GM23248 (cell line): ENCODE measurements around the gene P2RY11. TPM values are rescaled to one million over a fixed set of nuclear protein-coding genes. Genes with fewer than 3 reads are reported as not detected.

Experiments used
- DNase-seq: peaks from one replicate; pipeline ENCODE4 v3.0.0-alpha.2; 2015
- H2AFZ ChIP-seq: fragments of 200-600 bp; sonication (generic); 2 replicates; pipeline ENCODE4 v1.6.1; 2016; ENCODE audit warnings: antibody characterized with exemption
- H3F3A ChIP-seq: fragments of 200-600 bp; sonication (generic); 2 replicates; pipeline ENCODE4 v1.6.1; 2016; ENCODE audit warnings: mild to moderate bottlenecking, antibody characterized with exemption, mixed run types; ENCODE audit not compliant: insufficient read depth
- H3K27ac ChIP-seq: fragments of 200-600 bp; sonication (generic); 2 replicates; pipeline ENCODE4 v1.5.1; 2016; ENCODE audit warnings: mild to moderate bottlenecking
- H3K27me3 ChIP-seq: fragments of 200-600 bp; sonication (generic); replicated peaks from 2 replicates; pipeline ENCODE4 v1.6.1; 2016; ENCODE audit warnings: mild to moderate bottlenecking; ENCODE audit not compliant: insufficient read depth
- H3K36me3 ChIP-seq: fragments of 200-600 bp; sonication (generic); 2 replicates; pipeline ENCODE4 v1.6.1; 2016; ENCODE audit warnings: low read depth, mild to moderate bottlenecking
- H3K4me1 ChIP-seq: fragments of 200-600 bp; sonication (generic); 2 replicates; pipeline ENCODE4 v1.6.1; 2016; ENCODE audit warnings: mild to moderate bottlenecking; ENCODE audit not compliant: insufficient read depth
- H3K4me2 ChIP-seq: fragments of 200-600 bp; sonication (generic); one replicate; pipeline ENCODE4 v1.6.1; 2016; ENCODE audit warnings: mild to moderate bottlenecking; ENCODE audit not compliant: unreplicated experiment
- H3K4me3 ChIP-seq: fragments of 200-600 bp; sonication (generic); 2 replicates; pipeline ENCODE4 v1.5.1; 2016; ENCODE audit warnings: mild to moderate bottlenecking
- H3K79me2 ChIP-seq: fragments of 200-600 bp; sonication (generic); 2 replicates; pipeline ENCODE4 v1.6.1; 2016; ENCODE audit warnings: mild to moderate bottlenecking; ENCODE audit not compliant: insufficient read depth
- H3K9ac ChIP-seq: fragments of 200-600 bp; sonication (generic); 2 replicates; pipeline ENCODE4 v1.6.1; 2016; ENCODE audit warnings: mild to moderate bottlenecking
- H3K9me2 ChIP-seq: fragments of 200-600 bp; sonication (generic); 2 replicates; pipeline ENCODE4 v1.6.1; 2016; ENCODE audit warnings: mixed run types, mild to moderate bottlenecking, moderate library complexity; ENCODE audit not compliant: insufficient read depth
- H3K9me3 ChIP-seq: fragments of 200-600 bp; sonication (generic); one replicate; pipeline ENCODE4 v1.6.1; 2017; ENCODE audit warnings: low read depth
- H4K20me1 ChIP-seq: fragments of 200-600 bp; sonication (generic); 2 replicates; pipeline ENCODE4 v1.6.0; 2016; ENCODE audit not compliant: insufficient read depth
- EZH2 ChIP-seq: fragments of 200-600 bp; sonication (generic); IDR thresholded peaks from 2 replicates; pipeline ENCODE4 v1.6.1; 2018; ENCODE audit warnings: antibody characterized with exemption, mild to moderate bottlenecking; ENCODE audit not compliant: insufficient read depth, poor library complexity, severe bottlenecking
- EZH2phosphoT487 ChIP-seq: fragments of 200-600 bp; sonication (generic); IDR thresholded peaks from 2 replicates; pipeline ENCODE4 v1.6.1; 2018; ENCODE audit warnings: antibody characterized with exemption, moderate library complexity, mild to moderate bottlenecking, low read depth; ENCODE audit not compliant: insufficient read depth
- WGBS, 2 experiments: methylation state at CpG; one replicate each; pipeline ENCODE4 v1.1.6; 2015 to 2017; ENCODE audit warnings: low lambda C conversion rate in 2 of 2, low coverage in 1 of 2; ENCODE audit errors: missing lambda C conversion rate in 2 of 2; 5-methylcytosine and 5-hydroxymethylcytosine counted together
- in situ Hi-C: fragments of 300-500 bp; cut with MboI; formaldehyde crosslinking; loops from 2 replicates; pipeline ENCODE4 v1.15.0; 2020
- polyA plus RNA-seq: library from polyadenylated mRNA; unstranded; fragments of >200 nt; fragmentation: Nextera tagmentation; extraction: Ambion mirVana; gene quantifications from 2 replicates; pipeline ENCODE4 v1.2.1, GENCODE V29; 2016
- total RNA-seq: library from RNA; depleted of rRNA; stranded (reverse); fragments of >200 nt; shearing (Covaris generic); gene quantifications from 2 replicates; pipeline ENCODE4 v1.2.3, GENCODE V29; 2014

Gene P2RY11
- total and polyA plus RNA-seq, 2 experiments from 2014 or later, result 2.8 to 6.3 TPM

DNA sequence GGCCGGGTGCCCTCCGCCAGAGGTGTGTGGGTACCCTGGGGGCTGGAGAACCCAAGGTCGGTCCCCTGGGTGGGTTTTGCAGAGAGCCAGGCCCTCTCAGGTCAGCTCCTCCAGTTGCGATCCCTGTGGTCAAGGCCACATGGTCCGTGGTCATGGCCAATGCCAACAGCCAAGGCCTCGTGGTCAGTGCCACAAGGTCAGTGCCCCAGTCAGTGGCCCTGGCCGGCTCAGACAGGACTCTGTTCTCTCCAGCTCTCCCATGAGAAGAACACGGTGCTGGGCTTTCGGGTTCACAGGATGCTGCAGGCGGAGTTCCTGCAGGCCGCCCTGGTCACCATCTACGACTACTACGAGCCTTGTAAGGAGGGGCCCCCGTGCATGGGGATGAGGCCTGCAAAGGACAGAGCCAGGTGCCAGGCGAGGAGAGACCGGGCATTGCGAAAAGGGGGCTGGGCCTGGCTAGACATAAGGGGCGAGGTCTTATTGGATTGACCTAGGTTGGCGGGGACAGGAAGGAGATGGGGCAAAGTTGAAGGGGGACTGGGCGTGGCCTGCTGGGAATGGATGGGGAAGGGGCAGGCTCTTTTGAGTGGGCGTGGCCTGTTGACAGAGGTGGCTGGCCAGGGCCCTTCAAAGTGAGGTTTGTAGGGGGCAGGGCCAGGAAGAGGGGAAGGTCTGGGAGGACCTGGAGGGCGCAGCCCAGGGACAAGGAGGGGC is 40.6 kb upstream of the P2RY11 start:
- in situ Hi-C loops, result no loop called here
- no peak for DNase-seq
- 48 to 61% methylated on average over 19 to 21 of the region's 22 CpGs for WGBS, 2 experiments
- Histone ChIP-seq H3K9me2 (no peaks in the 10 kb centered on the region), H3K4me3 (no peak overlapping the region), H2AFZ (no peak overlapping the region), H3K9me3 (no peaks in the 10 kb centered on the region), H3K4me1 (no peaks in the 10 kb centered on the region), H3K36me3 (no peaks in the 10 kb centered on the region), H3K4me2 (no peak overlapping the region), H3K27ac (no peak overlapping the region), H3K27me3 (no peaks in the 10 kb centered on the region; the same call in 1 of the 2 replicates), H3K9ac (no peak overlapping the region), H4K20me1 (no peaks in the 10 kb centered on the region), H3F3A (no peaks in the 10 kb centered on the region), H3K79me2 (no peaks in the 10 kb centered on the region)
- TF ChIP-seq EZH2 (no peak), EZH2phosphoT487 (no peak)

DNA sequence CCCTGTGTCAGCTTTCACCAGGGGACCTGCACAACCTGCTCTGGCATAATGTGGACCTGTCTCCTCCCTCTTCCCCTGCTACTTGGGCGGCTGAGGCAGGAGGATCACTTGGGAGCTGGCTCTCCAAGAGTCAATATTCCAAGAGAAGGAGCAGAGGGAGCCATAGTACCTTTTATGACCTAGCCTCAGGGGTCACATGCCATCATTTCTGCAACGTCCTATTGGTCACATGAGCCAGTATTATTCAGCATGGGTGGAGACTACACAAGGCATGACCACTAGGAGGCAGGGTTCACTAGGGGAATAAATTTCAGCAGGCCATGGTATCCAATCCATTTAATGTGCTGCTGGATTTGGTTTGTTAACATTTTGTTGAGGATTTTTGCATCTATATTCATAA is 37.3 kb upstream of the P2RY11 start:
- Histone ChIP-seq H3K27me3 (peaks cover 4% of the 10 kb centered on the region), H3K4me3 (no peak overlapping the region), H3K9ac (no peak overlapping the region), H3K27ac (no peak overlapping the region), H3K9me2 (no peaks in the 10 kb centered on the region), H3F3A (no peaks in the 10 kb centered on the region), H4K20me1 (no peaks in the 10 kb centered on the region), H3K9me3 (no peaks in the 10 kb centered on the region), H3K4me1 (no peaks in the 10 kb centered on the region), H3K4me2 (no peak overlapping the region), H3K36me3 (no peaks in the 10 kb centered on the region), H2AFZ (no peak overlapping the region), H3K79me2 (no peaks in the 10 kb centered on the region)
- in situ Hi-C loops, result no loop called here
- TF ChIP-seq EZH2 (no peak), EZH2phosphoT487 (no peak)
- peak; percentile 53 for DNase-seq
- 30 to 32% methylated on average over 2 of the region's 2 CpGs for WGBS, 2 experiments

- 59 to 65% methylated on average over 6 of the region's 6 CpGs for WGBS, 2 experiments
- in situ Hi-C loops, result no loop called here
- H3K27ac ChIP-seq, result no peak overlapping the region
- TF ChIP-seq EZH2phosphoT487, result no peak
- no peak for TF ChIP-seq EZH2
- H3K9ac ChIP-seq, result no peak overlapping the region
- no peaks in the 10 kb centered on the region for H3F3A ChIP-seq
- H3K79me2 ChIP-seq, result no peaks in the 10 kb centered on the region
- no peaks in the 10 kb centered on the region for H3K36me3 ChIP-seq
- H2AFZ ChIP-seq, result no peak overlapping the region
- no peaks in the 10 kb centered on the region for H3K9me2 ChIP-seq
- no peaks in the 10 kb centered on the region for H3K4me1 ChIP-seq
- DNase-seq, result no peak
- no peaks in the 10 kb centered on the region for H4K20me1 ChIP-seq
- no peak overlapping the region for H3K4me2 ChIP-seq
- H3K4me3 ChIP-seq, result no peak overlapping the region
- peaks cover 4% of the 10 kb centered on the region for H3K27me3 ChIP-seq
- H3K9me3 ChIP-seq, result no peaks in the 10 kb centered on the region
Observed at GRCh38 chr19:10076535-10076934, 35.0 kb upstream of the P2RY11 start.

DNA sequence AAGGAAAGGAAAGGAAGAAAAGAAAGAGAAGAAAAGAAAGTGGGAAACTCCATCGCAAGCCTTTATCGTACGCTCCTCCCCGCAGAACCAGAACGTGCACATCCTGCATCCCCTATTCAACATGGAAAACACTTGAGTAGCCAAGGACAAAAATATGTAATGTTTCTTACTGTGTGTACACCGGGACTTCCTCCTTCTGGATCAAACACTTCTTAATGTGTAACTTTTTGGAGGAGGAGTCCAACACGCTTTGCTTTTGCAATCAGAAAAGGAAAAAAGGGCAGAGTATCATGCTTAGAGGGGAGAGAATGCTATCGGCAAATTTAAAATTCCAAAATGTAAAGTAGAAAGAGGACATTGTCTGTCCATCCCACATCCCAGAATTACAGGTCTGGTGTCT is 33.2 kb upstream of the P2RY11 start:
- Histone ChIP-seq H3F3A (no peaks in the 10 kb centered on the region), H3K79me2 (no peaks in the 10 kb centered on the region), H3K9me3 (no peaks in the 10 kb centered on the region), H3K9me2 (no peaks in the 10 kb centered on the region), H3K27ac (no peak overlapping the region), H3K4me1 (no peaks in the 10 kb centered on the region), H3K36me3 (no peaks in the 10 kb centered on the region), H3K4me3 (no peak overlapping the region), H3K4me2 (no peak overlapping the region), H4K20me1 (no peaks in the 10 kb centered on the region), H2AFZ (no peak overlapping the region), H3K27me3 (peaks cover 4% of the 10 kb centered on the region), H3K9ac (no peak overlapping the region)
- in situ Hi-C loops, result no loop called here
- no peak for DNase-seq
- WGBS, 2 experiments, result 28 to 71% methylated on average over 4 to 8 of the region's 8 CpGs
- TF ChIP-seq EZH2, result no peak
- TF ChIP-seq EZH2phosphoT487, result no peak
